ENCODE results near the gene CPT2.

GRCh38 chr1:53210954-53211353, 14.3 kb downstream of the CPT2 start:
- TF ChIP-seq CTCF (IDR thresholded peaks at IDR 0.05) (no peak), EP300 (IDR thresholded peaks at IDR 0.05) (no peak)
